Germinal center (tissue), 1 donor: ENCODE results near the gene CLIP1.
"Not testable (repeated sequence)": the region's sequence is repeated elsewhere in the genome, so short reads cannot be mapped to it uniquely, and the experiment has no call there.

Experiments
- DNase-seq: peaks from one replicate; pipeline ENCODE4 v3.0.0; 2012; ENCODE audit warnings: mixed read lengths, low spot score

CLIP1 gene

GRCh38 chr12:122395319-122395718, 27.1 kb downstream of the CLIP1 start:
- DNase-seq = no peak

GRCh38 chr12:122394626-122395194, 27.8 kb downstream of the CLIP1 start:
- DNase-seq = no peak

GRCh38 chr12:122393817-122394216, 28.7 kb downstream of the CLIP1 start:
- DNase-seq = no peak

- no peak for DNase-seq
Observed at GRCh38 chr12:122392411-122392810, 30.1 kb downstream of the CLIP1 start.

GRCh38 chr12:122389677-122390076, 32.8 kb downstream of the CLIP1 start:
- DNase-seq = no peak

GRCh38 chr12:122387887-122388286, 34.6 kb downstream of the CLIP1 start:
- DNase-seq = no peak

GRCh38 chr12:122385171-122386016, 37.1 kb downstream of the CLIP1 start:
- DNase-seq = no peak

GRCh38 chr12:122382919-122383350, 39.5 kb downstream of the CLIP1 start:
- no peak for DNase-seq

GRCh38 chr12:122381021-122381420, 41.4 kb downstream of the CLIP1 start:
- DNase-seq = no peak

GRCh38 chr12:122376751-122377150, 45.7 kb downstream of the CLIP1 start:
- DNase-seq = not testable (repeated sequence)

GRCh38 chr12:122374707-122375106, 47.8 kb downstream of the CLIP1 start:
- no peak for DNase-seq

- DNase-seq = no peak
Observed at GRCh38 chr12:122371475-122372045, 50.9 kb downstream of the CLIP1 start.

- DNase-seq = no peak
Observed at GRCh38 chr12:122368361-122369073, 54.0 kb downstream of the CLIP1 start.

- not testable (repeated sequence) for DNase-seq
Observed at GRCh38 chr12:122367632-122368031, 54.8 kb downstream of the CLIP1 start.

- no peak for DNase-seq
Observed at GRCh38 chr12:122366685-122367475, 55.6 kb downstream of the CLIP1 start.

GRCh38 chr12:122365226-122365625, 57.2 kb downstream of the CLIP1 start:
- DNase-seq = not testable (repeated sequence)

GRCh38 chr12:122363782-122364181, 58.7 kb downstream of the CLIP1 start:
- DNase-seq = no peak

- no peak for DNase-seq
Observed at GRCh38 chr12:122362755-122363154, 59.7 kb downstream of the CLIP1 start.

GRCh38 chr12:122358403-122358802, 64.1 kb downstream of the CLIP1 start:
- DNase-seq = not testable (repeated sequence)

GRCh38 chr12:122357536-122357935, 64.9 kb downstream of the CLIP1 start:
- DNase-seq = not testable (repeated sequence)

- DNase-seq = not testable (repeated sequence)
Observed at GRCh38 chr12:122356991-122357390, 65.5 kb downstream of the CLIP1 start.

- DNase-seq = peak; percentile 38
Observed at GRCh38 chr12:122356192-122356635, 66.3 kb downstream of the CLIP1 start.
